ENCODE measurements around the gene HMGCS2. TPM values are rescaled to one million over a fixed set of nuclear protein-coding genes. Genes with fewer than 3 reads are reported as not detected.

Gene HMGCS2
- total and polyA plus RNA-seq, 12 donors: 0.83 to 313 (median 11.2) TPM

DNA sequence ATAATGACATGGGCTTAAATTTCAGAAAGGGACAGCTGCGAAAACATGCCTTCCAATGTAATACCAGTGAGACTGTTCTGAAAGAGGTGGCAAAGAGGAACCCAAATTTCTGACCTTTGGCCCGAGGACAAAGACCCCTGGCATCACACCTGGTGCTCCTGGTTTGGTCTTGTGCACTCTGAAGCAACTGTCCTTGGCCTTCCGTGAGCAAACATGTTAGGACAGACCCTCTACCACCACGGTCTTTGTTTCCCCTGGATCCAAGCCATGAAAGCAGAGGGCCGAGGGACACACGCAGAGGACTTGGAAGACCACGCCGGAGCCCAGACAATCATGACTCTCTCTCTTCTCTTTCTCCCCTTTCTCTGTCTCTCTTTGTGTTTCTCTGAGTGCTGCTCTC is 36.5 kb upstream of the HMGCS2 start:
- intact Hi-C loops (cut with DNase I): loop anchor here in 2 of 10 donors (5.0 to 10.0 kb wide), 2 partner anchors 63 to 250 kb away; no protein-coding TSS in a partner anchor
- no peaks in the 10 kb centered on the region for H3K9me3 ChIP-seq
- no peak for ATAC-seq
- no peak for DNase-seq
- no peak overlapping the region for H3K27ac ChIP-seq
- H3K4me1 ChIP-seq: no peaks in the 10 kb centered on the region
- TF ChIP-seq, protein P1, sequence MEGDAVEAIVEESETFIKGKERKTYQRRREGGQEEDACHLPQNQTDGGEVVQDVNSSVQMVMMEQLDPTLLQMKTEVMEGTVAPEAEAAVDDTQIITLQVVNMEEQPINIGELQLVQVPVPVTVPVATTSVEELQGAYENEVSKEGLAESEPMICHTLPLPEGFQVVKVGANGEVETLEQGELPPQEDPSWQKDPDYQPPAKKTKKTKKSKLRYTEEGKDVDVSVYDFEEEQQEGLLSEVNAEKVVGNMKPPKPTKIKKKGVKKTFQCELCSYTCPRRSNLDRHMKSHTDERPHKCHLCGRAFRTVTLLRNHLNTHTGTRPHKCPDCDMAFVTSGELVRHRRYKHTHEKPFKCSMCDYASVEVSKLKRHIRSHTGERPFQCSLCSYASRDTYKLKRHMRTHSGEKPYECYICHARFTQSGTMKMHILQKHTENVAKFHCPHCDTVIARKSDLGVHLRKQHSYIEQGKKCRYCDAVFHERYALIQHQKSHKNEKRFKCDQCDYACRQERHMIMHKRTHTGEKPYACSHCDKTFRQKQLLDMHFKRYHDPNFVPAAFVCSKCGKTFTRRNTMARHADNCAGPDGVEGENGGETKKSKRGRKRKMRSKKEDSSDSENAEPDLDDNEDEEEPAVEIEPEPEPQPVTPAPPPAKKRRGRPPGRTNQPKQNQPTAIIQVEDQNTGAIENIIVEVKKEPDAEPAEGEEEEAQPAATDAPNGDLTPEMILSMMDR (IDR thresholded peaks at IDR 0.05): no peak
- no peak overlapping the region for H3K4me3 ChIP-seq
- peaks cover 0 to 25% (median 18%) of the 10 kb centered on the region in 7 donors for H3K27me3 ChIP-seq
- WGBS, 2 donors: 85 to 86% methylated on average over 8 of the region's 8 CpGs
- H3K36me3 ChIP-seq: no peaks in the 10 kb centered on the region

DNA sequence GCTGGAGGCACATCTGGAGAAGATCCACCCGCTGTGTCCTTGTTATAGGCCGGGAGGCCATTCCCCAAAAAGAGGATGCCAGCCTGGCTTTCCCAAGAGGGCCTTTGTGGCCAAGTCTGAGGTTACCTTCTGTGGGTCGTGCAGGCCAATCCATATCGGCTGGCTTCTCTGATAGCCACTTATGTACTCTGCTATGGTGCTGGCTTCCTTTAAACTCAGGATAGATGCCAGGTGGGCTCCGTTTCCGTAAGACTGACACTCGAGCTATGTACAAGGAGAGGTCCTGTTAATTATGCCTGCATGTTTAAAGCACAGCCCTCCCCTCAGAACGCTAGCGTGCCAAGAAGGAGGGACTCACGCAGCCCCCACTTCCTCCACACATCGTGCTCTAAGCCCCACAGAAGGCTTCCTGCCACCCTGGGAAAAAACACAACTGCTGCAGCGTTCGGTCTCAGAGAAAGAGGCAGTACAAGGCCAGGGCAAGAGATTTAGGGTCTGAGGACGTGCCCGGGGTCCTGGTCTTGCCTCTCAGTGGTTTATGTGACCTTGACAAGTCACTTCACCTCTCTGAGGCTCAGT is 31.0 kb upstream of the HMGCS2 start:
- no peak overlapping the region for H3K27ac ChIP-seq
- TF ChIP-seq, protein P1 (IDR thresholded peaks at IDR 0.05): no peak
- H3K36me3 ChIP-seq: no peaks in the 10 kb centered on the region
- intact Hi-C loops (cut with DNase I): loop anchor here in 2 of 10 donors (5.0 to 10.0 kb wide), 2 partner anchors 52 to 245 kb away; no protein-coding TSS in a partner anchor
- ATAC-seq: no peak
- no peak for DNase-seq
- 75 to 77% methylated on average over 15 of the region's 15 CpGs for WGBS, 2 donors
- no peaks in the 10 kb centered on the region for H3K9me3 ChIP-seq
- H3K4me3 ChIP-seq: no peak overlapping the region
- peaks cover 0 to 3% (median 0%) of the 10 kb centered on the region in 7 donors for H3K27me3 ChIP-seq
- peaks cover 0 to 2% (median 0%) of the 10 kb centered on the region in 9 donors for H3K4me1 ChIP-seq

DNA sequence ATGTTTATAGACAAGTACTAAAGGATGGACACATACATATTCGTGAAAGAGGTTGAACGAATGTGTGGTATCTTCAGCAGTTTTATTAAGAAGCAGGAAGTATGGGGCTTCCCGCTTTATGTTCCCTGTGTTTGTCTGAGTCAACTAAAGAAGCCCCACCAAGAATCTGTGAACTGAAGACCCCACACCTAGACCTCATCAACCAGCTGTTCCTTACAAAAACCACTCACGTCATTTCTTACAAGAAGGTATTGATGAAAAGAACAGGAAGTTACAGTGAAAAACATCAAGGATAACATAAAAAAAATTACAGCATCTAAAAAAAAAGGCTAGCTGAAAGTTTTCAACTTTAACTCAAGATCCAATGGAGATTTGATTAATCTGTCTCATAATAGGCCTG is 30.3 kb upstream of the HMGCS2 start:
- DNase-seq (no peak), ATAC-seq (no peak)
- TF ChIP-seq, protein P1 (IDR thresholded peaks at IDR 0.05): no peak
- Histone ChIP-seq H3K4me1 (peaks cover 0 to 9% (median 0%) of the 10 kb centered on the region in 9 donors), H3K27me3 (peaks cover 0 to 3% (median 0%) of the 10 kb centered on the region in 7 donors), H3K36me3 (no peaks in the 10 kb centered on the region), H3K4me3 (no peak overlapping the region), H3K27ac (no peak overlapping the region), H3K9me3 (no peaks in the 10 kb centered on the region)
- WGBS, 2 donors: 84 to 85% methylated on average over 4 of the region's 4 CpGs
- intact Hi-C loops (cut with DNase I): no loop called here

DNA sequence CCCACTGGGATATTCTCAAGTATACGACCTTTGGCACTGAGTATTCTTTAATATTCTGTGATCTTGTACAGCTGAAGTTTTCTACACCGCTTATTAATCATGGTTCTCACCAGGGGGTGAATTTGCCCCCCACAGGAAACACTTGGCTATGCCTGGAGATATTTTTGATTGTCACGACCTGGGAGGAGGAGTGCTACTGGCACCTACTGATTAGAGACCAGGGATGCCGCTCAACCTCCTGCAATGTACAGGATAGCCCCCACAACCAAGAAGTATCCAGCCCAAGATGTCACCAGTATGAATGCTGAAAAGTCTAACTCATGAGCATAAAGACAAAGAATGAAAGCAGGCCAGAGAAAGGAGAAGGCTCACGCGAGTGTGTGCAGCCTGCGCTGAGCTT is 28.9 kb upstream of the HMGCS2 start:
- 90 to 91% methylated on average over 7 of the region's 7 CpGs for WGBS, 2 donors

More for the DNA sequence above, 28.9 kb upstream of the HMGCS2 start:
- intact Hi-C loops (cut with DNase I): no loop called here
- no peak for ATAC-seq
- H3K27ac ChIP-seq: no peak overlapping the region
- H3K4me1 ChIP-seq: peaks cover 0 to 10% (median 0%) of the 10 kb centered on the region in 9 donors
- no peaks in the 10 kb centered on the region for H3K9me3 ChIP-seq
- H3K36me3 ChIP-seq: no peaks in the 10 kb centered on the region
- H3K27me3 ChIP-seq: peaks cover 0 to 3% (median 0%) of the 10 kb centered on the region in 7 donors
- TF ChIP-seq, protein P1 (IDR thresholded peaks at IDR 0.05): no peak
- no peak overlapping the region for H3K4me3 ChIP-seq
- no peak for DNase-seq

Data from heart right ventricle (tissue), 16 donors.